Smooth muscle cell (in vitro differentiated cells): ENCODE measurements around the gene FTSJ3. TPM values are rescaled to one million over a fixed set of nuclear protein-coding genes. Genes with fewer than 3 reads are reported as not detected.

Experiments used
- DNase-seq: peaks from one replicate; lab custom pipeline; 2025; ENCODE audit not compliant: unreplicated experiment; lab: John Stamatoyannopoulos, UW
- H2AFZ ChIP-seq: fragments of 200-600 bp; sonication (generic); 2 replicates; pipeline ENCODE4 v1.6.0; 2016; ENCODE audit warnings: antibody characterized with exemption, low read depth, mild to moderate bottlenecking
- H3F3A ChIP-seq: fragments of 200-600 bp; sonication (generic); 2 replicates; pipeline ENCODE4 v1.6.0; 2017; ENCODE audit warnings: antibody characterized with exemption, low read depth
- H3K27ac ChIP-seq: fragments of 200-600 bp; sonication (generic); 2 replicates; pipeline ENCODE4 v1.5.1; 2016; ENCODE audit warnings: low read depth, mild to moderate bottlenecking
- H3K27me3 ChIP-seq: fragments of 200-600 bp; sonication (generic); 2 replicates; pipeline ENCODE4 v1.6.1; 2016; ENCODE audit warnings: low read depth, mild to moderate bottlenecking
- H3K36me3 ChIP-seq: fragments of 200-600 bp; sonication (generic); 2 replicates; pipeline ENCODE4 v1.5.1; 2016; ENCODE audit warnings: low read depth
- H3K4me1 ChIP-seq: fragments of 200-600 bp; sonication (generic); 2 replicates; pipeline ENCODE4 v1.5.1; 2016; ENCODE audit warnings: low read depth
- H3K4me2 ChIP-seq: fragments of 200-600 bp; sonication (generic); 2 replicates; pipeline ENCODE4 v1.6.0; 2016; ENCODE audit warnings: mild to moderate bottlenecking
- H3K4me3 ChIP-seq: fragments of 200-600 bp; sonication (generic); 2 replicates; pipeline ENCODE4 v1.5.1; 2016; ENCODE audit warnings: mild to moderate bottlenecking
- H3K79me2 ChIP-seq: fragments of 200-600 bp; sonication (generic); 2 replicates; pipeline ENCODE4 v1.6.0; 2016; ENCODE audit warnings: low read depth, mild to moderate bottlenecking
- H3K9ac ChIP-seq: fragments of 200-600 bp; sonication (generic); 2 replicates; pipeline ENCODE4 v1.6.0; 2016; ENCODE audit warnings: low read depth
- H3K9me3 ChIP-seq: fragments of 200-600 bp; sonication (generic); replicated peaks from 2 replicates; pipeline ENCODE4 v1.5.1; 2016; ENCODE audit warnings: low read depth
- H4K20me1 ChIP-seq: fragments of 200-600 bp; sonication (generic); 2 replicates; pipeline ENCODE4 v1.6.0; 2016; ENCODE audit warnings: low read depth
- WGBS: methylation state at CpG from one replicate; pipeline ENCODE4 v1.1.7; 2016; ENCODE audit warnings: low lambda C conversion rate; 5-methylcytosine and 5-hydroxymethylcytosine counted together
- polyA plus RNA-seq: library from polyadenylated mRNA; unstranded; fragments of >200 nt; fragmentation: Nextera tagmentation; extraction: Ambion mirVana; gene quantifications from 2 replicates; pipeline ENCODE4 v1.2.1, GENCODE V29; 2016
- total RNA-seq: library from RNA; depleted of rRNA; stranded (reverse); fragments of >200 nt; gene quantifications from 2 replicates; pipeline ENCODE4 v1.2.3, GENCODE V29; 2014
- TF ChIP-seq, protein P1 (sequence below): fragments of 200-600 bp; sonication (generic); IDR thresholded peaks from 2 replicates; pipeline ENCODE4 v1.5.1; 2017; ENCODE audit warnings: borderline replicate concordance, mild to moderate bottlenecking, antibody characterized with exemption; ENCODE audit not compliant: insufficient read depth, poor library complexity, severe bottlenecking

FTSJ3 gene
- total and polyA plus RNA-seq, 2 experiments from 2014 or later, result 21.9 to 46.8 TPM

DNA sequence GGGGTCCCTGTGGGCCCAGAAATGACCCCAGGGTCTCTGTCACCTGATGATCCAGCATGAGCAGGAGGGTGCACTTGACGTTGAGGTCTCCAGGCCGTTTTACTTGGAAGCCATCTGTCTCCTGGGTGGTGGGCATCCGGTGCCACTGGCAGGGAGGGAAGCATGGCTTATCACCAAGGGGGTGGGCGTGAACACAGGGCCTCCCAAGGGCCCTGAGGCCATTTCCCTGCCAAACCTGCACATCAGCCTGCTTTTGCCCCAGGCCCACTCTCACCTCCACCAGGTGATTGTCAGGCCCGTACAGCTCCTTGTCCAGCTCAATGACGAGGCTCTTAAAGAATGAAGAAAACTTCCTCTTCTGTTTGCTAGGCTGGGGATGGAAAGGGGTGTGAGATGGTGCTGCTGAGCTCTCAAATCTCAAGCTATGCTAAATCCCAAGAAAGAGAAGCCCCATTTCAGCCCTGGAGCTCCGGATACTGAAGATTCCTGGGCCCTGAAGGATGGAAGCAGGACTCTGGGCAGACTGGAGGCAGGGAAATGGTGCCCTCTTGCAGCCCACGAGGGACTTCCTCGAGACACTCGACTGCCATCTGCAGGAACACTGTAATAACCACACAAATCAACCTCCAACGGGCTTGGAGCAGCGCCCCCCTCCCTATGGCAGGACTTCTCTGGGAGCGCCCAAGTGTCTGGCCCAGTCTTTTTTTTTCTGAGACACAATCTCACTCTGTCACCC, 7.1 kb upstream of the FTSJ3 start:
- Histone ChIP-seq H3K79me2 (peaks cover 38% of the 10 kb centered on the region), H3K9ac (no peak overlapping the region), H3K4me3 (no peak overlapping the region), H3K9me3 (no peaks in the 10 kb centered on the region), H3K4me1 (peaks cover 7% of the 10 kb centered on the region), H2AFZ (no peak overlapping the region), H3K36me3 (no peaks in the 10 kb centered on the region), H3K27me3 (no peaks in the 10 kb centered on the region), H3K27ac (no peak overlapping the region), H4K20me1 (peaks cover 37% of the 10 kb centered on the region), H3F3A (no peaks in the 10 kb centered on the region), H3K4me2 (no peak overlapping the region)
- DNase-seq, result no peak
- TF ChIP-seq, protein P1, sequence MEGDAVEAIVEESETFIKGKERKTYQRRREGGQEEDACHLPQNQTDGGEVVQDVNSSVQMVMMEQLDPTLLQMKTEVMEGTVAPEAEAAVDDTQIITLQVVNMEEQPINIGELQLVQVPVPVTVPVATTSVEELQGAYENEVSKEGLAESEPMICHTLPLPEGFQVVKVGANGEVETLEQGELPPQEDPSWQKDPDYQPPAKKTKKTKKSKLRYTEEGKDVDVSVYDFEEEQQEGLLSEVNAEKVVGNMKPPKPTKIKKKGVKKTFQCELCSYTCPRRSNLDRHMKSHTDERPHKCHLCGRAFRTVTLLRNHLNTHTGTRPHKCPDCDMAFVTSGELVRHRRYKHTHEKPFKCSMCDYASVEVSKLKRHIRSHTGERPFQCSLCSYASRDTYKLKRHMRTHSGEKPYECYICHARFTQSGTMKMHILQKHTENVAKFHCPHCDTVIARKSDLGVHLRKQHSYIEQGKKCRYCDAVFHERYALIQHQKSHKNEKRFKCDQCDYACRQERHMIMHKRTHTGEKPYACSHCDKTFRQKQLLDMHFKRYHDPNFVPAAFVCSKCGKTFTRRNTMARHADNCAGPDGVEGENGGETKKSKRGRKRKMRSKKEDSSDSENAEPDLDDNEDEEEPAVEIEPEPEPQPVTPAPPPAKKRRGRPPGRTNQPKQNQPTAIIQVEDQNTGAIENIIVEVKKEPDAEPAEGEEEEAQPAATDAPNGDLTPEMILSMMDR, result peak; percentile 29
- 69% methylated on average over 13 of the region's 13 CpGs for WGBS

DNA sequence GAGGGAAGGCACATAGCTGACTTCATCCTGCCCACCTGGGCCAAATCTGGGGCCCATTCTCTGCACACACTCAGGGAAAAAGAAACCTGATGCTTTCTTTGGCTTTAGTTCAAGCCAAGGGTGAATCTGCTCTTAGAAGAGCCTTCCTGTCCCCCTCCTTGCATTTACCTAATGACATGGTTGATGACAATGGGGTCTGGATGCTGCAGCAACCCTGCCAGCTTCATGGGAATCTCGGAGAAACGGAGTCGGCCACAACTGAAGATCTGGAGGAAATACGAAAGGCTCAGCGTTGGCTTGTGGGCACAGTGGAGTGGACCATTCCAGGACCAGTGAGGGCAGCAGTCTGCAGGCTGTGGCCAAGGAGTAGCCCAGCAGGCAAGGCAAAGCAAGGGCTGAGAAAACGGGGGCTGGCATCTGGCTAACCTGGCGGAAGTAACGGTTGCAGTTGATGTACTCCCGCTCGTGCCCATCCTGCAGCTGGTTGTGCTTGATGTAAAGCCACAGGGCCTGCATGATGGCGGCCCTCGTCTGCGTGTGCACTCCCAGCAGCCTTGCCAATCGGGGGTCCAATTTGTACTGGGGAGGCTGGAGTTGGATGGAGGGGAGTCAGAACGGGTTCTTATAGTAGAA, 6.4 kb upstream of the FTSJ3 start:
- Histone ChIP-seq H3K36me3 (no peaks in the 10 kb centered on the region), H3K9me3 (no peaks in the 10 kb centered on the region), H2AFZ (no peak overlapping the region), H3K27ac (no peak overlapping the region), H3K4me1 (no peaks in the 10 kb centered on the region), H3F3A (no peaks in the 10 kb centered on the region), H3K27me3 (no peaks in the 10 kb centered on the region), H3K79me2 (peaks cover 38% of the 10 kb centered on the region), H4K20me1 (peaks cover 29% of the 10 kb centered on the region), H3K4me2 (no peak overlapping the region), H3K9ac (no peak overlapping the region), H3K4me3 (no peak overlapping the region)
- TF ChIP-seq, protein P1, result no peak
- DNase-seq, result no peak
- WGBS, result 97% methylated on average over 15 of the region's 15 CpGs

DNA sequence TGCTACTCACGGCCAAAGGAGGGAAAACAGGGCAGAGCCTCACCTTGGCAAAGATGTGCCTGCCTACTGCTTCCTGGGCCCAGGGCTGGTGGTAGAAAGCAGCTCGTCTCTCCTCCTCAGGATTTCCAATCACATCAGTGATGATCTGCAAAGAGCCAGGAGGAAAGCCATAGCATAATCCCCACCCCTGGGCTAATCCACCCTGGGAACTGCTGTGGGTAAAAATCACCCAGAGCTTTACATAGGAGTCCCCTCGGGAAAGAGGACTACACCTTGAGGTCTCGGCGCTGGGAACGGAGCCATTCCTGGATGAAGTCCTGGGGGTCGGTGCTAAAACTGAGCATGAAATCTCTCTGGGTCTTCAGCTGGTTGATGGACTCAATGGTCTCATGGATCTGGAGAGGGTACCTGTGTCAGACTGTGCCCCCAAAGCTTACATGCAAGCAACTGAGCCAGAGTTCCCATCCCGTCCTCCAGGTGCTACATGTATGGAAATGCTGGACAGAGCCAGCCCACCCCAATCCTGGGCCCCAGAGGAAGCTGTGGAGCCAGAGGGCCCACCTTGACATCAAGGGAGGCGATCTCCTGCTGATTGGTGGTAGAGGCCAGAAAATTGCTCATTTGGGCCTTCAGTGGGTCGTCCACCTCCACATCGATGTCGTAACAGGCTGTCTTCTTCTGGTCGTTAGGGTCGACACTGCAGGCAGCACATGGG, 5.7 kb upstream of the FTSJ3 start:
- no peaks in the 10 kb centered on the region for H3F3A ChIP-seq
- H3K79me2 ChIP-seq, result peaks cover 38% of the 10 kb centered on the region
- H3K27ac ChIP-seq, result no peak overlapping the region
- no peaks in the 10 kb centered on the region for H3K9me3 ChIP-seq
- no peaks in the 10 kb centered on the region for H3K27me3 ChIP-seq
- peaks cover 23% of the 10 kb centered on the region for H4K20me1 ChIP-seq
- DNase-seq, result no peak
- H3K36me3 ChIP-seq, result no peaks in the 10 kb centered on the region
- no peak overlapping the region for H2AFZ ChIP-seq
- 94% methylated on average over 14 of the region's 14 CpGs for WGBS
- H3K9ac ChIP-seq, result no peak overlapping the region
- H3K4me3 ChIP-seq, result no peak overlapping the region
- TF ChIP-seq, protein P1, result no peak
- H3K4me1 ChIP-seq, result peaks cover 5% of the 10 kb centered on the region
- no peak overlapping the region for H3K4me2 ChIP-seq
